GM18499 (cell line): ENCODE data around the gene TMUB1.

Experiments
- ATAC-seq: cut with Tn5 transposase; IDR thresholded peaks from one replicate; pipeline ENCODE4 v1.9.1; 2021; ENCODE audit warnings: moderate number of reproducible peaks; ENCODE audit not compliant: insufficient read depth, unreplicated experiment

Gene TMUB1

DNA sequence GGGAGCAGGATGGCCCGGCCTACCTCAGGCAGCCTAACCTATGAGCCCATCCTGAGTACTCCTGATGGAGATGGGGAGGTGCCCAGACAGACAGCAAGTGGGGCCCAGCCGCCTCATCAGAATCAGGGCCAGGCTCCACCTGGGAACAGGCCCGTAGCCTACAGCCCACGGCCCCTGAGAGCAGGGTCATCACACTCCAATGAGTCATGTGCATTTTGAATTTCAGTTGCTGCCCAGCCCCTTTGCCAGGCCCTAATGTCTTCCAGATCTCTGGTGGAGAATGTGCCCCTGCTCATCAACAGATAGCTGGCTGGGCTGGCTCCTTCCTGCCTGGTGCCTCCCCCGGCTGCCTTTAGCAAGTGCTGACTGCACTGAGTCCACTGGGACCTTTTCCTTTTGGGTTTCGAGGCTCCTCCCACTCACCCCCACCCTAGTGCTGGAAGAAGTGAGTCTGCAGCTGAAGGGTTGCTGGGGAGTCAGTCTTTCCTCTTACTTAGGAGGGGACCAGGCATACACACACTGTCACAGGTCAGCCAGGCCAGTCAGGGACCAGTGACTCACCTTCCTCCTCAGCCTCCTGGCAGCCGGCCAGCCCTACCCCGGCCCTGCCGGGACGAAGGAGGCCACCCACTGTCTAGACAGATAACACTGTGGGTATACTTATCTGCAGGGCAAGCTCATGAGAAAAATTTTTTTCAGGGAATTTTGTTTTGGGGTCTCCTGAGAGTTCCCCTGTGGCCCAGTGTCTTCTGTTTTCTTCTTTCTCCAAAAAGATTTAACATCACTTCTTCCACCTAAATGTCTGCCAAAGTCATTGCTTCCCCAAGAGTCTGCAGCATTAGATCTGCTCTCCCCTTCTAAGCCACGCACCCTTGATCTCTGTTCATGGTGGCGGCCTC is 44.1 kb downstream of the TMUB1 start:
- peak; percentile 53 for ATAC-seq

DNA sequence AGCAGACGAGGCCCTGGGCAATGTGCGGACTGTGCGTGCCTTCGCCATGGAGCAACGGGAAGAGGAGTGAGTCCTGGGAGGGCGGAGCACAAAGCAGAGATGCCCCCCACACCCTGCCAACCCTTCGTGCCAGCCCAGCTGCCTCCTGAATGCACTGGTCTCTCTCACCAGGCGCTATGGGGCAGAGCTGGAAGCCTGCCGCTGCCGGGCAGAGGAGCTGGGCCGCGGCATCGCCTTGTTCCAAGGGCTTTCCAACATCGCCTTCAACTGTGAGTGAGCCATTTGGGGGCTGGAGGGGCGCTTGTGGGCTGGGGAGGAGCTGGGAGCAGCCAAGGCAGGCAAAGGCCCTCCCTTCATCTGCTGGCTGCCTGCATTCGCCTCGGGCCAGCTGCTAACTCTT is 47.4 kb downstream of the TMUB1 start:
- no peak for ATAC-seq

DNA sequence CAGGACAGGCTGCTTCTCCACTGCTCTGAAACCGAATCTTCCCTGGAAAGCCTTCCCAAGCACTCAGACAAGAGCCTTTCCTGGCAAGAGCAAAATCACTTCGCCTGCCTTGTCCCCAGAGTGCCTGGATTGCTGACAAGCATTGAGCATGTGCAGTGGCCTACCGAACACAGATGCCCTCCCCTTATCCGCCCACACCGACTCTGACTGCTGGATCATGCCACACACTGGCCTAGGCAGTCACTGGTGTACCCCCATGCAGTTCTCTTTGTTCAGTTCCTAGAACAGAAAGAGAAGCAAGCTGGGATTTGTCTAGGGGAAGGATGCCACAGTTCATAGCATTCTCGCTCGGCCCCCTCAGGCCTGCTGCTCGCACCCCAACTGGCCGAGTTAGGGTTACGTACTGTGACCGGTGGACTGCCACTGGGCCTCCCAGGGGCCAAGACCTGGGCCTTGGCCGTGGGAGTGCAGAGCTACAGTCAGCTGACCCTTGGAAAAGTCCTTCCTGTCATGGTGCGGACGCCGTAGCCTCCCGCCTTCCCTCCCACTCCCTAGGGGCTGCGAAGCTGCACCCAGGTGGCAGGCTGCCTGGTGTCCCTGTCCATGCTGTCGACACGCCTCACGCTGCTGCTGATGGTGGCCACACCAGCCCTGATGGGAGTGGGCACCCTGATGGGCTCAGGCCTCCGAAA is 48.1 kb downstream of the TMUB1 start:
- ATAC-seq: no peak

GRCh38 chr7:151034312-151035025 is 48.8 kb downstream of the TMUB1 start:
- no peak for ATAC-seq

- no peak for ATAC-seq
Observed at GRCh38 chr7:151033864-151034249, 49.4 kb downstream of the TMUB1 start.

- ATAC-seq: no peak
Observed at GRCh38 chr7:151032936-151033863, 50.1 kb downstream of the TMUB1 start.
